K562 (cell line): Measurements from ENCODE around the gene TSTD1. TPM values are rescaled to one million over a fixed set of nuclear protein-coding genes. Genes with fewer than 3 reads are reported as not detected.

Experiments
- ATAC-seq: fragments of 200-7000 bp; cut with Tn5 transposase; 3 replicates; pipeline ENCODE4 v1.9.1; 2020; ENCODE audit warnings: moderate library complexity
- BruUV-seq: library from RNA; stranded (reverse); fragments of 400-500 nt; replicated peaks from 2 replicates; lab custom pipeline; 2021; lab: Mats Ljungman, UMichigan
- CTCF ChIA-PET: fragments of 300-600 bp; formaldehyde crosslinking; extraction: SDS; loops from one replicate; lab custom pipeline; 2021; ENCODE audit warnings: low intra/inter-chr PET ratio; lab: Yijun Ruan, JAX
- POLR2A ChIA-PET: fragments of 300-600, 350-650 bp; sonication (Branson Sonifier 250); formaldehyde crosslinking; extraction: SDS; loops from one replicate; lab custom pipeline; 2021; ENCODE audit warnings: antibody characterized with exemption, inconsistent platforms; lab: Yijun Ruan, JAX
- DNase-seq, 4 experiments: peaks; one replicate each; pipeline versions ENCODE4 v3.0.0 to v3.0.0-alpha.2; 2011 to 2018; ENCODE audit warnings: low spot score in 3 of 4, mixed read lengths in 3 of 4; ENCODE audit errors: extremely low read depth in 1 of 4
- FAIRE-seq: peaks from 2 replicates; lab custom pipeline; 2011; peaks lifted over from hg19 to GRCh38; lab: Jason Lieb, UNC
- H2AFZ ChIP-seq: 2 replicates; pipeline ENCODE4 v1.6.0; 2011; ENCODE audit warnings: low read depth, low read length, control low read depth, inconsistent platforms
- H3K27ac ChIP-seq: fragments of 200-600 bp; 3 replicates; pipeline ENCODE4 v1.8.0; 2011; ENCODE audit warnings: low read depth, mild to moderate bottlenecking, control low read depth, inconsistent platforms, low read length, moderate library complexity, mixed read lengths; ENCODE audit errors: extremely low read depth
- H3K27me3 ChIP-seq, 2 experiments: fragments of 300-600 bp in 1 of 2; 2 replicates in 1 of 2; 3 replicates in 1 of 2; pipeline versions ENCODE4 v1.6.0 to v1.8.0; 2011; ENCODE audit warnings: inconsistent platforms in 2 of 2, low read length in 2 of 2, mild to moderate bottlenecking in 1 of 2, mixed read lengths in 1 of 2, moderate library complexity in 1 of 2; ENCODE audit not compliant: control insufficient read depth in 2 of 2, insufficient read depth in 2 of 2
- H3K36me3 ChIP-seq: fragments of 300-600 bp; 3 replicates; pipeline ENCODE4 v1.8.0; 2011; ENCODE audit warnings: mild to moderate bottlenecking, low read length, inconsistent platforms; ENCODE audit not compliant: control insufficient read depth, insufficient read depth
- H3K4me1 ChIP-seq, 2 experiments: fragments of 200-600 bp in 1 of 2; replicated peaks in 1 of 2; 2 replicates in 1 of 2; 3 replicates in 1 of 2; pipeline versions ENCODE4 v1.5.1 to v1.8.0; 2011; ENCODE audit warnings: inconsistent platforms in 2 of 2, low read length in 2 of 2, mild to moderate bottlenecking in 1 of 2, mixed read lengths in 1 of 2, moderate library complexity in 1 of 2; ENCODE audit not compliant: control insufficient read depth in 2 of 2, insufficient read depth in 2 of 2
- H3K4me2 ChIP-seq: 2 replicates; pipeline ENCODE4 v1.6.1; 2011; ENCODE audit warnings: low read length, control low read depth, inconsistent platforms, mixed read lengths; ENCODE audit not compliant: insufficient read depth
- H3K4me3 ChIP-seq: fragments of 200-600 bp; sonication (generic), shearing (Covaris generic); 2 replicates; pipeline ENCODE4 v1.5.1; 2016; ENCODE audit warnings: control low read depth, inconsistent platforms
- H3K79me2 ChIP-seq: fragments of 200-600 bp; 3 replicates; pipeline ENCODE4 v1.8.0; 2011; ENCODE audit warnings: low read length, inconsistent platforms; ENCODE audit not compliant: control insufficient read depth, insufficient read depth
- H3K9ac ChIP-seq, 2 experiments: 2 replicates each; pipeline versions ENCODE4 v1.6.0 to v1.6.1; 2011; ENCODE audit warnings: low read depth in 2 of 2, low read length in 2 of 2, control low read depth in 1 of 2, inconsistent platforms in 1 of 2, mild to moderate bottlenecking in 1 of 2, mixed read lengths in 1 of 2; ENCODE audit not compliant: insufficient read depth in 1 of 2
- H3K9me1 ChIP-seq: one replicate; pipeline ENCODE4 v1.6.0; 2011; ENCODE audit warnings: inconsistent platforms, mild to moderate bottlenecking, low read length, moderate library complexity; ENCODE audit not compliant: control insufficient read depth, insufficient read depth
- H3K9me3 ChIP-seq: replicated peaks from 2 replicates; pipeline ENCODE4 v1.5.1; 2011; ENCODE audit warnings: low read depth, low read length, inconsistent platforms; ENCODE audit not compliant: control insufficient read depth, insufficient read depth
- H4K20me1 ChIP-seq: replicated peaks from 2 replicates; pipeline ENCODE4 v1.6.1; 2011; ENCODE audit warnings: low read length, inconsistent platforms, mixed read lengths; ENCODE audit not compliant: control insufficient read depth, insufficient read depth
- CBFA2T2 ChIP-seq: fragments of 450-650 bp; conservative IDR thresholded peaks from 2 replicates; pipeline ENCODE4 v1.6.1; 2017; ENCODE audit warnings: mild to moderate bottlenecking
- GTF2A2 ChIP-seq: IDR thresholded peaks from 2 replicates; pipeline ENCODE4 v1.6.1; 2016; ENCODE audit warnings: mild to moderate bottlenecking, missing genetic modification characterization, missing compliant biosample characterization
- MAFK ChIP-seq: IDR thresholded peaks from 2 replicates; pipeline ENCODE4 v1.6.1; 2011; ENCODE audit warnings: low read length, improper control_type of control experiment
- MAZ ChIP-seq, 2 experiments: fragments of 450-650 bp in 1 of 2; sonication (generic) in 1 of 2; formaldehyde crosslinking; IDR thresholded peaks in 1 of 2; conservative IDR thresholded peaks in 1 of 2; 2 replicates each; pipeline versions ENCODE4 v1.4.0 to v1.5.0; 2020; ENCODE audit warnings: mild to moderate bottlenecking in 1 of 2, missing genetic modification reagents in 1 of 2
- MTF1 ChIP-seq: fragments of 250-450 bp; sonication (Bioruptor Pico); IDR thresholded peaks from 2 replicates; pipeline ENCODE4 v1.9.0; 2021; ENCODE audit warnings: moderate library complexity, mild to moderate bottlenecking, inconsistent platforms, borderline replicate concordance
- POLR2B ChIP-seq: fragments of 450-650 bp; IDR thresholded peaks from 2 replicates; pipeline ENCODE4 v1.6.1; 2018; ENCODE audit warnings: low read depth; ENCODE audit not compliant: partially characterized antibody
- RNF2 ChIP-seq: sonication (generic); IDR thresholded peaks from 2 replicates; pipeline ENCODE4 v1.6.1; 2016
- TAF9B ChIP-seq: fragments of 450-650 bp; IDR thresholded peaks from 2 replicates; pipeline ENCODE4 v1.6.1; 2018; ENCODE audit warnings: mild to moderate bottlenecking; ENCODE audit not compliant: partially characterized antibody
- ZHX1 ChIP-seq: fragments of 150-350 bp; conservative IDR thresholded peaks from 2 replicates; pipeline ENCODE4 v1.6.1; 2014; ENCODE audit warnings: low read length
- ZNF347 ChIP-seq: fragments of 450-650 bp; formaldehyde crosslinking; IDR thresholded peaks from 2 replicates; pipeline ENCODE4 v1.4.0; 2020; ENCODE audit warnings: low read depth, mild to moderate bottlenecking, moderate library complexity
- ZNF354B ChIP-seq: fragments of 250-450 bp; sonication (Bioruptor Pico); IDR thresholded peaks from 2 replicates; pipeline ENCODE4 v1.4.0; 2020
- WGBS: fragments of 100-300 bp; shearing (Covaris generic); methylation state at CpG from one replicate; pipeline ENCODE4 v1.1.6; 2016; ENCODE audit warnings: low coverage, mixed read lengths; ENCODE audit not compliant: insufficient coverage; ENCODE audit errors: missing lambda C conversion rate; 5-methylcytosine and 5-hydroxymethylcytosine counted together
- in situ Hi-C: fragments of 300-500 bp; cut with MboI; formaldehyde crosslinking; loops from 4 replicates; pipeline ENCODE4 v1.15.0; 2018; ENCODE audit warnings: inconsistent platforms, mixed read lengths
- intact Hi-C: fragments of 100-400 bp; cut with micrococcal nuclease; formaldehyde crosslinking; loops from 2 replicates; pipeline ENCODE4 v1.14.2; 2022
- polyA plus RNA-seq, 8 experiments: library from polyadenylated mRNA; depleted of rRNA in 4 of 8; stranded (reverse) in 5 of 8; unstranded in 3 of 8; fragments of >200 nt; fragmentation: Nextera tagmentation in 2 of 8; fragmentation: Illumina TruSeq in 1 of 8; extraction: Ambion mirVana in 2 of 8; extraction: Trizol in 1 of 8; gene quantifications; 2 replicates each; pipeline versions ENCODE4 v1.2.1 to v1.2.3, GENCODE V29; 2011 to 2014; ENCODE audit warnings: inconsistent platforms in 1 of 8, missing spikeins in 1 of 8
- total RNA-seq, 7 experiments: library from RNA; depleted of rRNA in 6 of 7; stranded (reverse); fragments of >200 nt in 6 of 7; fragmentation: Illumina TruSeq in 2 of 7; extraction: Trizol in 2 of 7; gene quantifications; 2 replicates each; pipeline versions ENCODE4 v1.2.1 to v1.2.3, GENCODE V29; 2011 to 2021; ENCODE audit warnings: low replicate concordance in 1 of 7
- TF ChIP-seq, protein P1 (sequence below), 3 experiments: IDR thresholded peaks in 2 of 3; conservative IDR thresholded peaks in 1 of 3; 2 replicates each; pipeline ENCODE4 v1.5.1; 2011 to 2012; ENCODE audit warnings: low read length in 3 of 3, mild to moderate bottlenecking in 3 of 3, control low read depth in 2 of 3, improper control_type of control experiment in 1 of 3, inconsistent platforms in 1 of 3, low read depth in 1 of 3, mixed read lengths in 1 of 3, moderate library complexity in 1 of 3; ENCODE audit not compliant: insufficient read depth in 2 of 3

TSTD1 gene
- total and polyA plus RNA-seq, 9 of the 15 experiments (the other 6 are each of a cell fraction or from before 2014, with no cell fraction given): 0.23 to 0.53 TPM; not detected in 7

DNA sequence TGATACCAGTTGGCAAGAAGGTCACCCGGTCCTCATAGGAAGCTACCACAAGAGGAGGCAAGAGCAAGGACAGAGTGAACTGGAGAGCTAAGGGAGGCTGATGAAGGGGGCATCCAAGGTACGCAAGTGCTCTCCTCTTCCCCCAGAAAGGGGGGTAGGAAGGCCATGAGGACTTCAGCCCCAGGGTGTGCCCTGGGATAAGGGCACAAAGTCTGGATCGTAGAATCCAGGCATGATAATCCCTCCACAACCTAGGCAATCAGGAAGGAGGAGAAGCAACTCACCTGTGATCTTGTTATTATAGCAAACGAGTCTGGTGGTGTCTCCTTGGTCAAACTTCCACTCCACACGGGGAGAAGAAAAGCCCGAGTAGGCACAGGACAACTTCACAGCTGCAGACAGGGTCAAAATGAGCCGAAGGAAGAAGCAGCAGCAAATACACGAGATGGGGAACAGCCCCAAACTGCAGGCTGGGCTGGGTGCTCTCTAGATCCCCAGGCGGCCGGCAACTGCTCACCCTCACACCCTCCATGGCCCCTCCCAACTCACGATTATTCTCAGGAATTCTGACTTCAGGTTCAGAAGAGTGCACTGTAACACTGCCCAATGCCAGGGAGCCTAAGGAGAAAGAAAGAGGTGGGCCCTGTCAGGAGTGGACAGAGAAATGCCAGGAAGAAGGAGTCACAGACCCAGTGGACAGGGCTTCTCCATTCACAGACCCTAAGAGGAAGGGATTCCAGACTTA is 37.9 kb downstream of the TSTD1 start (continued):
- TF ChIP-seq GTF2A2 (tag): no peak
- TF ChIP-seq ZHX1: no peak
- TF ChIP-seq MAZ (CRISPR knock-in tag; conservative IDR thresholded peaks at IDR 0.05 in 1 of 2, IDR thresholded peaks at IDR 0.05 in 1 of 2): no peak

DNA sequence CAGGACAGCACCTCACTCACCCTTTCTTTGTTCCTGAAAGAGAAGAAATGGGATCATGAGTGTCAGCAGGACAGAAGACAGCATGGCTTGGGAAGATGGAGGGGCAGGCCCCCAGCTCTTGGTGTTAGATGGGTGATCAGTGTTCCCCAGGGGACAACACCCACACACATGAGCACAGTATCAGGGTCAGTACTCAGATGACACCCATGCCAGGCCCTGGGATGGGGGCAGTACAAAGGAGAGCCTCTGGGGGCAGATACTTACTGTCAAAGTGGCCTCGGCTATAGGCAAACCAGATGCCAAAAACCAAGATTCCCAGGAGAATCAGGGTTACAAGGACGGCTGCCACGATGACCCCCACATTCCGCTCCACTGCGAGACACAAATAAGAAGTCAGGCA is 39.4 kb downstream of the TSTD1 start:
- no peak overlapping the region for H2AFZ ChIP-seq
- H3K9ac ChIP-seq: no peak overlapping the region
- no peaks in the 10 kb centered on the region for H3K9me1 ChIP-seq
- POLR2A ChIA-PET: interaction anchor here (1.0 kb wide), 1 partner anchor 182 kb away, joined by 3 read pairs; no protein-coding TSS in a partner anchor
- WGBS: 84% methylated on average over 5 of the region's 5 CpGs
- no peak overlapping the region; the same call in 2 of the 3 replicates for H3K27ac ChIP-seq
- CTCF ChIA-PET: no interaction called here
- peaks cover 59% of the 10 kb centered on the region for H3K36me3 ChIP-seq
- in situ Hi-C loops: loop anchor here (10.0 kb wide), 1 partner anchor 95 kb away; the partner anchor contains the start of gene KLHDC9
- DNase-seq (no peak), ATAC-seq (peak; percentile 26; the same call in 1 of the 3 replicates), FAIRE-seq (no peak)
- H3K4me3 ChIP-seq: no peak overlapping the region
- no peaks in the 10 kb centered on the region for H3K9me3 ChIP-seq
- no peak overlapping the region for H3K4me2 ChIP-seq
- peaks cover 7 to 19% of the 10 kb centered on the region in 2 experiments; a peak in 3 of 5 replicates for H3K4me1 ChIP-seq
- no peaks in the 10 kb centered on the region for H3K27me3 ChIP-seq
- no peaks in the 10 kb centered on the region for H4K20me1 ChIP-seq
- H3K79me2 ChIP-seq: peaks cover 5% of the 10 kb centered on the region
- TF ChIP-seq ZNF347 (no peak), POLR2B (no peak), CBFA2T2 (no peak), TAF9B (no peak), RNF2 (no peak), MTF1 (no peak), MAFK (no peak), ZNF354B (CRISPR knock-in tag) (no peak)
- TF ChIP-seq, protein P1, sequence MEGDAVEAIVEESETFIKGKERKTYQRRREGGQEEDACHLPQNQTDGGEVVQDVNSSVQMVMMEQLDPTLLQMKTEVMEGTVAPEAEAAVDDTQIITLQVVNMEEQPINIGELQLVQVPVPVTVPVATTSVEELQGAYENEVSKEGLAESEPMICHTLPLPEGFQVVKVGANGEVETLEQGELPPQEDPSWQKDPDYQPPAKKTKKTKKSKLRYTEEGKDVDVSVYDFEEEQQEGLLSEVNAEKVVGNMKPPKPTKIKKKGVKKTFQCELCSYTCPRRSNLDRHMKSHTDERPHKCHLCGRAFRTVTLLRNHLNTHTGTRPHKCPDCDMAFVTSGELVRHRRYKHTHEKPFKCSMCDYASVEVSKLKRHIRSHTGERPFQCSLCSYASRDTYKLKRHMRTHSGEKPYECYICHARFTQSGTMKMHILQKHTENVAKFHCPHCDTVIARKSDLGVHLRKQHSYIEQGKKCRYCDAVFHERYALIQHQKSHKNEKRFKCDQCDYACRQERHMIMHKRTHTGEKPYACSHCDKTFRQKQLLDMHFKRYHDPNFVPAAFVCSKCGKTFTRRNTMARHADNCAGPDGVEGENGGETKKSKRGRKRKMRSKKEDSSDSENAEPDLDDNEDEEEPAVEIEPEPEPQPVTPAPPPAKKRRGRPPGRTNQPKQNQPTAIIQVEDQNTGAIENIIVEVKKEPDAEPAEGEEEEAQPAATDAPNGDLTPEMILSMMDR (IDR thresholded peaks at IDR 0.05 in 2 of 3, conservative IDR thresholded peaks at IDR 0.05 in 1 of 3; ENCODE audit: insufficient read depth in 2 of 3, low read depth in 1 of 3, low read length in 3 of 3): peak in 1 of 3 experiments; percentile 12; a peak in 2 of 6 replicates
- TF ChIP-seq, all 486 proteins: peak for 1
- no TSS peak for BruUV-seq
- intact Hi-C loops: no loop called here
